ENCODE measurements around the gene LAMB4. TPM values are rescaled to one million over a fixed set of nuclear protein-coding genes. Genes with fewer than 3 reads are reported as not detected.

The LAMB4 gene
- total RNA-seq, 1 donor from 2014 or later, result not detected

GRCh38 chr7:108157606-108158335 is 27.6 kb upstream of the LAMB4 start:
- Mint-ChIP-seq H3K4me1 (peaks cover 3% of the 10 kb centered on the region), H3K9me3 (no peaks in the 10 kb centered on the region), H3K27me3 (peaks cover 12% of the 10 kb centered on the region), H3K27ac (no peak overlapping the region), H3K36me3 (ENCODE audit: low read depth) (no peaks in the 10 kb centered on the region), H3K4me3 (no peak overlapping the region)
- ATAC-seq (ENCODE audit: low read depth) (no peak), DNase-seq (no peak)
- ChIA-PET POLR2A (no interaction called here), CTCF (interaction anchor here (1.3 kb wide), 1 partner anchor 12 kb away, joined by 4 read pairs; no protein-coding TSS in a partner anchor)
- no peak for TF ChIP-seq CTCF (IDR thresholded peaks at IDR 0.05)
- intact Hi-C loops (cut with micrococcal nuclease), result no loop called here

- Mint-ChIP-seq H3K27ac (no peak overlapping the region), H3K4me1 (peaks cover 3% of the 10 kb centered on the region), H3K4me3 (no peak overlapping the region), H3K9me3 (no peaks in the 10 kb centered on the region), H3K36me3 (ENCODE audit: low read depth) (no peaks in the 10 kb centered on the region), H3K27me3 (peaks cover 15% of the 10 kb centered on the region)
- DNase-seq (no peak), ATAC-seq (ENCODE audit: low read depth) (no peak)
- TF ChIP-seq CTCF (IDR thresholded peaks at IDR 0.05), result no peak
- CTCF ChIA-PET, result interaction anchor here (1.3 kb wide), 1 partner anchor 11 kb away, joined by 4 read pairs; no protein-coding TSS in a partner anchor
- intact Hi-C loops (cut with micrococcal nuclease), result no loop called here
- POLR2A ChIA-PET, result no interaction called here
Measured at GRCh38 chr7:108156897-108157605, 26.9 kb upstream of the LAMB4 start.

GRCh38 chr7:108152198-108152597 is 22.0 kb upstream of the LAMB4 start:
- no peaks in the 10 kb centered on the region for H3K36me3 Mint-ChIP-seq (ENCODE audit: low read depth)
- H3K27ac Mint-ChIP-seq, result no peak overlapping the region
- CTCF ChIA-PET, result no interaction called here

GRCh38 chr7:108149908-108150307 is 19.7 kb upstream of the LAMB4 start:
- H3K36me3 Mint-ChIP-seq (ENCODE audit: low read depth), result no peaks in the 10 kb centered on the region
- intact Hi-C loops (cut with micrococcal nuclease), result loop anchor here (5.0 to 10.0 kb wide), 3 partner anchors 145 to 688 kb away; partner anchors contain the start of gene LAMB1
- H3K27ac Mint-ChIP-seq, result no peak overlapping the region

More at GRCh38 chr7:108152198-108152597, 22.0 kb upstream of the LAMB4 start:
- H3K27me3 Mint-ChIP-seq, result peaks cover 18% of the 10 kb centered on the region
- no peak overlapping the region for H3K4me3 Mint-ChIP-seq
- ATAC-seq (ENCODE audit: low read depth) (no peak), DNase-seq (no peak)
- H3K9me3 Mint-ChIP-seq, result no peaks in the 10 kb centered on the region
- intact Hi-C loops (cut with micrococcal nuclease), result no loop called here
- POLR2A ChIA-PET, result no interaction called here
- no peaks in the 10 kb centered on the region for H3K4me1 Mint-ChIP-seq
- TF ChIP-seq CTCF (IDR thresholded peaks at IDR 0.05), result no peak

More at GRCh38 chr7:108149908-108150307, 19.7 kb upstream of the LAMB4 start:
- H3K9me3 Mint-ChIP-seq, result no peaks in the 10 kb centered on the region
- CTCF ChIA-PET, result interaction anchor here (2.8 kb wide), 1 partner anchor 36 kb away, joined by 16 read pairs; no protein-coding TSS in a partner anchor
- H3K27me3 Mint-ChIP-seq, result peaks cover 22% of the 10 kb centered on the region
- H3K4me3 Mint-ChIP-seq, result no peak overlapping the region
- POLR2A ChIA-PET, result no interaction called here
- DNase-seq, result no peak
- no peak for TF ChIP-seq CTCF (IDR thresholded peaks at IDR 0.05)
- no peak for ATAC-seq (ENCODE audit: low read depth)
- H3K4me1 Mint-ChIP-seq, result no peaks in the 10 kb centered on the region

All from activated B cell treated with CpG ODN at 0.5 μM for 24 hours (primary cell).